HG02840 (cell line): Measurements from ENCODE around the gene MTOR.
"Not testable (repeated sequence)": the region's sequence is repeated elsewhere in the genome, so short reads cannot be mapped to it uniquely, and the experiment has no call there.

Experiments
- ATAC-seq: cut with Tn5 transposase; IDR thresholded peaks from one replicate; pipeline ENCODE4 v1.9.1; 2021; ENCODE audit warnings: mild to moderate bottlenecking, moderate library complexity, moderate number of reproducible peaks; ENCODE audit not compliant: unreplicated experiment, low FRiP score

The MTOR gene

DNA sequence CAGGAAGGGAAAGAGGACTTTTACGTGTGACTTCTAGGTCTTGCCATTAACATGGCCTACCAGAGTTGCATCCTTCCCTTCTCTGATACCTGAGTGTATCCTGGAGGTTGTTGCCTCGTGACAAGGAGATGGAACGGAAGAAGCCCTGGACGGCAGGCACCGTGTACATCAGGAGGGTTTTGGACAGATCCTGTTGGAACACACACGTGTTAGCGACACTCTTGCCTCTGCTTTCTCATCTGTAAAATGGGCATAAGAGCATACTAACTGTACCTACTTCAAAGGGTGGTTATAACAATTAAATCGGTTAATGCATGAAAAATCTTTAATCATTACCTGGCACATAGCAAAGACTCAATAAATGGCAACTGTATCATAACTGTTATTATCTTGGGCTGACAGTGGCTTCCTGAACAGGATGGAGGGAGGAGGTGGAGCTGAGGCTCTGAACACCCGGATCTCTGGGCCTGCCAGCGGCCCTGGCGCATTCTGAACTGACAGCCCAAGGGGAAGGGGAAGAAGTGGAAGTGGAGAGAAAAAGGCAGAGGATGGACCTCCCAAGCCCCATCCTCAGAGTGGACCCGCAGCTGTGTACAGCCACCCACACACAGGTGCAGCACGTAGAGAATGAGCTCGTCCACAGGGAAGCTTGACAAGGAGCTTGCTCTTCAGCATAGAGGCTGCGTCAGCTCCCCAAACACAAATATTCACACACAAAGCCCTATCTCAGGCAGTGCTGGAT, 132.5 kb downstream of the MTOR start:
- no peak for ATAC-seq

DNA sequence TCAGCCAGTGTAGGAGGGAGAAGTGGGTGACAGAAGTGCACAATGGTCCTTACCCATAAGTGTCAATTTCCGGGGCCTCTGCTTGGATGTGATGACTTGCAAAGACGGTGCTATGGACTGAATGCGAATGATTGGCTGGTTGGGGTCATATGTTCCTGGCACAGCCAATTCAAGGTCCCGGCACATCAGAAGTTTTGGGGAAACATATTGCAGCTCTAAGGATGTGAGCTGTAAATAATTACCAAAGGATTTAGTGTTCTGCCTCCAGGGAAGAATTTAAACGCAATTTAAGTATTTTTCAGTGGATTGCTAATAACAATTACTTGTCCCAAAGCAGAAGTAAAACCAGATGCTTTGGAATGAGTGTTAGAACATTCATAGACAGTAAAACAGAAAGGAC, 135.8 kb downstream of the MTOR start:
- ATAC-seq, result no peak

DNA sequence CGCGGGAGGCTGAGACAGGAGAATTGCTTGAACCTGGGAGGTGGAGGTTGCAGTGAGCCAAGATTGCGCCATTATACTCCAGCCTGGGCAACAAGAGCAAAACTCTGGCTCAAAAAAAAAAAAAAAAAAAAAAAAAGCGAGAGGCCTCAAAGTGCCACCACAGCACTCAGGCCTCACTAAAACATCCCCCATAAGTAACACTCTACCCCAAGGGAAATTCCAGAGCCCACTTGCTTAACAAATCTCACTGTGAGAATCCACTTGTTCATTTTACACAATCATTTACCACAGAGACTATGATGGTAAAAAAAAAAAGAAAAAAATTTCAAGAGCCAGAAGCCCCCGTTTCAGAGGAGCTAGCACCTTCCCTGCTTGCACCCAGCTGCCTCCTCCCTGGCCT, 136.4 kb downstream of the MTOR start:
- ATAC-seq, result no peak

DNA sequence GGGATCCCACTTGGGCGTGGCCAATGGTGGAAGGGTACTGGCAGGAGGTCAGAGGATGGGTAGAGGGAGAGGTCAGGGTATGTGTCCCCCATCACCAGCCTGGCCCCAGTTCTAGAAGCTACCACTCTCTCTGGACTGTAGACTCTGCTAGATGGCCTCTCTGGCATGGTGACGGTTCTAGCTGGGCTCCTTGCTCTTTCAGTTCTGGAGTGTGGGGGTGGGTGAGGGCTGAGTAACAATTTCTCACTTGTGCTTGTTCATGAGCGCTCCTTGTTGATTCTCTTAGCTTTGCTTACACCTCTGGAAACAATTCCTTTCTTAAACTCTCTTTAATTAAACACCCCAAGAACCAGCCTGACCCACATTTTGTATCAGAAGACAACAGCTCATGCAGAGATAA, 137.4 kb downstream of the MTOR start:
- no peak for ATAC-seq

DNA sequence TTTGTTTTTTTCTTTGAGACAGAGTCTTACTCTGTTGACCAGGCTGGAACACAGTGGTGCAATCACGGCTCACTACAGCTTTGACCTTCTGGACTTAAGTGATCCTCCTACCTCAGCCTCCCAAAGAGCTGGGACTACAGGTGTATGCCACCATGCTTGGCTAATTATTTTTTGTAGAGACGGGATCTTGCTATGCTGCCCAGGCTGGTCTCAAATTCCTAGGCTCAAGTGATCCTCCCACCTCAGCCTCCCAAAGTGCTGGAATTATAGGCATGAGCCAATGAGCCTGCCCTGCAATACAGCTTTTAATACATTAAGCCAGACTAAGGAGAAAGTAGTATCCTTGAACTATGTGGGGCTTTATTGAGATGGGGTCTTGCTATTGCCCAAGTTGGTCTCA, 146.0 kb downstream of the MTOR start:
- ATAC-seq, result no peak

DNA sequence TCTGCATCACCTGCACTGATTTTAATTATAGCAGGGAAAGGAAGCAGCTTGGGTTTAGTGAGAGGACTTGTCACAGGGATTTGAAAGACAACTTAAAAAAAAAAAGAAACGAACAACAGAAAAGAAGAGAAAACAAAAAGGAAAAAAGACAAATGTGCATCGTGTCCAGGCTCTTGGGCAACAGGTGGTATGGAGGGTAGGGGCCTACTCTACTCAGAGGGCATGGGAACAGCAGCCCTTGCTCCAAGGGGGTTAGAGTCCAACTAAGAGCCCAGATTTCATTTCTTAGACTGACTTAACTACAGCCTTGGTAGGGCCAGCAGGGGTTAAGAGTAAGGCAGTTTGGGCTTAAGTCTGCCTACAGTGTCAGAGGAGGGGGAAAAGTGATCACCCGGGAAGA, 147.4 kb downstream of the MTOR start:
- ATAC-seq, result no peak

DNA sequence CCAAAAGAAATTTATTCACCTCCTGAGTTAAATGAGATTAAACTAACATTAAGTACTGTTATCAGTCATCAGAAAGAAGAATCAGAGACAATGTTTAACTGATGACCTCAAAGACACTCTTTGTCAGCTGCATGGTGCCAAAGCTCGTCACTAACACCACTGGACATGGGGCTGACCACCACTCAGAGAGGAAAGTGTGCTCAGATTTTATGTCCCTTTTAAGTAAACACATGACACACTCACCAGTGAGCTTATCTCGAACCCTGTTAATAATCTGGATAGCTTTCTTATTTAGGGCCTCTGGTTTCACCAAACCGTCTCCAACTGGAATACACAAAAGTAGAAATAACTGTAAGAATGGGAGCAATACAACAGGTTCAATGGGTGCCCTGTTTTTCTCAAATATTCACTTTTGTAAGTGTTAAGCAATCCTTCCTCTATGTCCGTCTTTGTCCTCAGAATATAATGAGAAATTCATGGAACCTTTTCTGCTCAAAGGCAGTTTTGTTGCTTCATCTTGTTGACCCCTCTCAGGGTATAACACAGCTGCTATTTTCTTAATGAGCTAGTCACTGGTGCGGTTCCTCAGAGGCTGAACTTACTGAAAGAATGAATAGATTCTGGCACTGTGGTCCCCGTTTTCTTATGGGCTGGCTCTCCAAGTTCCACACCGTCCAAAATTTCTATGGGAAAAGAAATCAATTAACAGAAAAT, 153.1 kb downstream of the MTOR start:
- ATAC-seq, result no peak

DNA sequence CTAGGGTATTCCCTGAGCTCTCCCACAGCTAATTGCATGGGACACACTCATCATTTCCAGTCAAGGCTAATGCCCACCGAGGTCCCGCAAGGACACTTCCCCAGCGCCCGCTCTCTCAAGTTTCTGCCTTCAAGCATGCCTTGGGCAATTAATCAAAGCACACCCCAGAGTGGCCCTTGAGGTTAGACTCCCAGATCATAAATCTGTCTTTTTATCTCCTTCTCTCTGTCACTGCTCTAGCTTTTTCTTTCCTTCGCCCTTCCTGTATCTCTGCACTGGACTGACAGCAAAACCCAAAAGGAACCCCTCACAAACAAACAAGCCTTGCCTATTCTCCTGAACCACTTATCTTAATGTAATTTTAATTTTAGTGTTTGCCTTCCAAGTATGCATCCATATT, 154.8 kb downstream of the MTOR start:
- ATAC-seq, result no peak

DNA sequence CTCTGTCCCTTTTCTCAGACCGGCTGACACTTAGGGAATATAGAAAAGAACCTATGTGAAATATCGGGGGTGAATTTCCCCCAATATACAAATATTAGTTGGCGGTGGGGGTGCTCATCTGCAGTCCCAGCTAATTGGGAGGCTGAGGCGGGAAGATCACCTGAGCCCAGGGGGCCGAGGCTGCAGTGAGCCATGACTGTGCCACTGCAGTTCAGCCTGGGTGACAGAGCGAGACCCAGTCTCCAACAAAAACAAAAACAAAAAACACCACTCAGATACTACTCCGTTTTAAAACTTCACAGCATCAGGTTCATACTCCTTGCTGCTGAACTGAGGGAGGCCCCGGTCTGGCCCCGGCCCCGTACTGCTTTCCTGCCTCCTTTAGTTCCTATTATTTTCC, 156.8 kb downstream of the MTOR start:
- no peak for ATAC-seq

DNA sequence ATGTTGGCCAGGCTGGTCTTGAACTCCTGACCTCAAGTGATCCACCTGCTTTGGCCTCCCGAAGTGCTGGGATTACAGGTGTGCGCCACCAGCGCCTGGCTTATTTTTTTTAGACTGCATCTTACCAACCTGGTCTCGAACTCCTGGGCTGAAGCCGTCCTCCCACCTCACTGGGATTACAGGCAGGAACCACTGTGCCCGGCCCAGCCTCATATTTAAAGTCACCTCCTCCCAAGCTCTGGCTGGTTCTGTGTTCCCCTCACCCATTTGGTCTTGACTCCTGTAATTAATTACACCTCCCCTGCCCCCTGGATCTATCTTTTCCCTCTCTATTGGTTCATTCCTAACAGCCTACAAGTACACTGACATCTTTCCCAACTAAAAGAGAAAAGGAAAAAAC, 161.0 kb downstream of the MTOR start:
- ATAC-seq, result no peak

DNA sequence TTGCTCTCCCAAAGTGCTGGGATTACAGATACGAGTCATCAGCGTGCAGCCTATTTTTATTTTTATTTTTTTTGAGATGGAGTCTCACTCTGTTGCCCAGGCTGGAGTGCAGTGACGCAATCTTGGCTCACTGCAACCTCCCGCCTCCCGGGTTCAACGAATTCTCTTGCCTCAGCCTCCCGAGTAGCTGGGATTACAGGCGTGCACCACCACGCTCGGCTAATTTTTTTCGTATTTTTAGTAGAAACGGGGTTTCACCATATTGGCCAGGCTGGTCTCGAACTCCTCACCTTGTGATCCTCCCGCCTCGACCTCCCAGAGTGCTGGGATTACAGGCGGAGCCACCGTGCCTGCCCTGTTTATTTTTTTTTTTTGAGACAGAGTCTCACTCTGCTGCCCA, 161.5 kb downstream of the MTOR start:
- ATAC-seq, result not testable (repeated sequence)

DNA sequence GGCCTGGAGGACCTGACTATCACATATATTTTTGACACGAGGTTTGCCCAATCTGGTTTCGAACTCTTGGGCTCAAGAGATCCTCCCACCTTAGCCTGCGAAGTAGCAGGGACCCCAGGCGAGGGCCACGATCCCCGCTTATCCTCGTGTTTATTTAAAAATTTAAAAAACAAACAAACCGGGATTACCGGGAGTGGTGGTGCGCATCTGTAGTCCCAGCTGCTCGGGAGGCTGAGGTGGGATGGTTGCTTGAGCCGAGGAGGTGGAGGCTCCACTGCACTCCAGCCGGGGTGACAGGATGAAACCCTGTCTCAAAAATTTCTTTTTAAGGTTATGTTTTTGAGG, 162.2 kb downstream of the MTOR start:
- ATAC-seq, result no peak

DNA sequence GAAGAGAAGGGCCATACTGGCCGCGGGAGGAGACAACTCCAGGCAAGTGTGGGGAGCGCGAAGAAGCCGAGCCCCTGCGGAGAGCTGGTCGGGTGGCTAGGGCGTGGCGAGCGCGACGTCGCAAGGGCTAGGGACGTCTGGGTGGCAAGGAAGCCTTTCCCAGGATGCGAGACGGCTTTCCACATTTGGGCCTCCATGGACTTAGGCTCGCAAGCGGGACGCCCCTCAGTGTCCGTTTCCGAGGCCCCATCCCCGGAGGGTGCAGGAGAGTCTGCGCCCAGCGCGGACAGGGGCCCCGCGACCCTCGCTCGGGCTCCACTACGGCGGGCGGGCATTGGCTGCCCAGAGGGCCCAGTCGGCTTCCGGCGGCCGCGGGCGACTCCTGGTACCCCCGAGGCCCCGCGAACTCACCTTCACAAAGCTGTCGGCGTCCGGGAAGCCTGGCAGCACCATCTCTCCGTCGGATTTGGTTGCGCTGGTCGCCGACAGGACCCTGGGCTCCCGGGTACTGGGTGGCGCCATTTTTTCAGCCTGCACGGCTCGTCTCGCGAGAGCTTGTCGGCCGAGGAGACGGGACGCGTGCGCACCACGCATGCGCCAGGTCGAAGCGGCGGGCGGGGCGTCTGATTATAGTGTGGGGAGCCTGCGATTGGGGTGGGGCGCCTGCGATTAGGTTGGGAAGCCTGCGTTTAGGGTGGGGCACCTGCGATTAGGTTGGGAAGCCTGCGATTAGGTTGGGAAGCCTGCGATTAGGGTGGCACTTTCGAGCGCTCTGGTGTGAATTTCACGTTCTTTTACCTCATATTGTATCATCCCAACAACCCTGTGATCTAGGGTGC, 162.8 kb downstream of the MTOR start, which contains the start of gene EXOSC10:
Gene EXOSC10 (minus strand): TSS at position 560 of the 839 bp plus-strand sequence. CDS start 38 bp downstream, at position 522.
- ATAC-seq, result peak; percentile 91

DNA sequence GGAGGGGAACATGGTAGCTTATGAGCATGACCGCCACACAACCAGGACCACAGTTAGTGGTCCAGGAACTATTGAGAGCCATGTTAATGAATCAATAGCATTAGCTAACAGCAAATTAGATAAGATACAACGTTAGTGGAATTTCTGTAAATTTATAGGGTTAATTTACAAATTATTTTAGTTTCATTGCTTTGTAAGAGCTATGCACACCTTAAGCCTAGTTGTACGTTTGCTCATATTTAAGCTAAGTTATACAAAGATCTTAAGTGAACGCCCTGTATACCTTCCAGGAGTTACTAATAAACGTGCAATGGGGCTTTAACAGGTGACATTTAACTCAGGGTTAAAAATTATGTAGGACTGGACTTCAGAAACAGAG, 163.4 kb downstream of the MTOR start:
- ATAC-seq, result no peak

DNA sequence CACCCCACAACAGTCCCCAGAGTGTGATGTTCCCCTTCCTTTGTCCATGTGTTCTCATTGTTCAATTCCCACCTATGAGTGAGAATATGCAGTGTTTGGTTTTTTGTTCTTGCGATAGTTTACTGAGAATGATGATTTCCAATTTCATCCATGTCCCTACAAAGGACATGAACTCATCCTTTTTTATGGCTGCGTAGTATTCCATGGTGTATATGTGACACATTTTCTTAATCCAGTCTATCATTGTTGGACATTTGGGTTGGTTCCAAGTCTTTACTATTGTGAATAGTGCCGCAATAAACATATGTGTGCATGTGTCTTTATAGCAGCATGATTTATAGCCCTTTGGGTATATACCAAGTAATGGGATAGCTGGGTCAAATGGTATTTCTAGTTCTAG, 178.6 kb downstream of the MTOR start:
- ATAC-seq, result not testable (repeated sequence)

DNA sequence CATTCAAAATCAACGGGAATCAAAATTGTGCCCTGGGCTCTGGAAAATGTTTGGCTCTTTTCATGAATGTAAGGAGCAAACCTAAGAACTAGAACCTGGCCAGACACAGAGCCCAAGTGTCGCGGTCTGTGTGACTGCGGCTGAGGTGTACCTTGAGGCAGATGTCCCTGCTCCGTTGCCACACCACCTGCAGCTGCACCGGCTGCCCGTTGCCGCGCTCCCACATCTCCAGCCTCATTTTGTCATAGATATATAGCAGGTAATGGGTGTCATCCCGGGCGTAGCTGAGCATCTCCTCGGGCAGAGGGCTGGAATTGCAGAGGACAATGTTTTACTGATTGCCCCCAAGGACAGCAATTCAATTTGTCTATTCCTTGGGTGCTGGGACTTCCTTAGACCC, 181.4 kb downstream of the MTOR start:
- ATAC-seq, result no peak

DNA sequence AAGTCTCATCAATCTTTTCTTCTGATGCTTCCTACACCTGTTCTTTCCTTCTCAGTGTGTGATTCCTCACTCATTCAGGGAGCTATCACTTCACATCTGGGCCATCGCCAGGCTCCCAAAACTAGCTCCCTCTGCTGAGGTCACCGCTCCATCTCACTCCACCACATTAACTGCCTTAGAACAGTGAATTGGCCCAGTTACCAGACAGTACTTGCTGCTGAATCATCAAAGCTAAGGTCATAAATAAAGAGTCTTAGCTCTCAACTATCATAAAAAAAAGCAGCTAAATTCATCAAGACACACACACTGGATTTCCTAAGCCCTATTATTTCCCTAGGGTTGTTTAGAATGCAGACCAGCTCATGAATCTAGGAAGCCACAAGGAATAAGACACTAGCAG, 183.7 kb downstream of the MTOR start:
- no peak for ATAC-seq

DNA sequence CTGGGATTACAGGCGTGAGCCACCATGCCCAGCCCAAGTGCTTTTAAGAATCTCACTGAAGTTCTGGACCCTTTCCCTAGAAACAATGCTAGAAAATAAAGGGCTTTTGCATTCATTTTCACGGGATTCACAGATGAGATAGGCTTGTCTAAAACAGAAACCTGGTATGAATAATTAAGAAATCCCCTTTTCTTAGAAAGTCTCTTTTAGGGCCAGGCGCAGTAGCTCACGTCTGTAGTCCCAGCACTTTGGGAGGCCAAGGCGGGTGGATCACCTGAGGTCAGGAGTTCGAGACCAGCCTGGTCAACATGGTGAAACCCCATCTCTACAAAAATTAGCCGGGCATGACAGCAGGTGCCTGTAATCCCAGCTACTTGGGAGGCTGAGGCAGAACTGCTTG, 189.0 kb downstream of the MTOR start:
- ATAC-seq, result not testable (repeated sequence)

DNA sequence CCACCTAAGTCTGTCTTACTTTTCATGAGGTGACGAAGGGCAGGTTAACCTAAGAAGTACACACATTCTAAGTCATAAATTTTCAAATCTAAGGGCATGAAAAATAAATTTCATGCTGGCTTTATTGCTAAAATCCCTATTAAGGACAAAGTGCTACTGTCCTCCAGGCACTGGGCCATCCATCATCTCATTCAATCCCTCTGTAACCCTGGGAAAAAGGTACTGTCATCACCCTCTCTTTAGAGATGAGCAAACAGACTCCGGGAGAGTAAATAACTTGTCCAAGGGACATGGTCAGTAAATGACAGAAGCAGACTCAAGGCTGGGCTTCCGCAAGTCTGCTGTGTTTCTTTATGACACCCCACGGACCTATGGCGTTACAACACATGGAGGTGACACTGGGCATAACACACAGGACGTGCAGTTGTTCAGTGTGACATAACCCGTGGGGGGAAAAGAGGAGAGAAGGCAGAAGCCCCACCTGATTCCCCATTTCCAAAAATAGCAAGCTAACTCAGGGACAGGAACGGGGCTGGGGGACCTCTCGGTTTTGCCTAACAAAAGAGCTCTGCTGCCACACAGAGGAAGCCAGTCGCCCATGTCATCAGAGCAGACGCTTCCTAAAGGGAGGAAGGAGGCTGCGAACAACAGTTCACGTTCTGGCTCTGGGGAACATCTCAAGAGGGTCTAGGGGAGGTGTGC, 190.0 kb downstream of the MTOR start:
- no peak for ATAC-seq

DNA sequence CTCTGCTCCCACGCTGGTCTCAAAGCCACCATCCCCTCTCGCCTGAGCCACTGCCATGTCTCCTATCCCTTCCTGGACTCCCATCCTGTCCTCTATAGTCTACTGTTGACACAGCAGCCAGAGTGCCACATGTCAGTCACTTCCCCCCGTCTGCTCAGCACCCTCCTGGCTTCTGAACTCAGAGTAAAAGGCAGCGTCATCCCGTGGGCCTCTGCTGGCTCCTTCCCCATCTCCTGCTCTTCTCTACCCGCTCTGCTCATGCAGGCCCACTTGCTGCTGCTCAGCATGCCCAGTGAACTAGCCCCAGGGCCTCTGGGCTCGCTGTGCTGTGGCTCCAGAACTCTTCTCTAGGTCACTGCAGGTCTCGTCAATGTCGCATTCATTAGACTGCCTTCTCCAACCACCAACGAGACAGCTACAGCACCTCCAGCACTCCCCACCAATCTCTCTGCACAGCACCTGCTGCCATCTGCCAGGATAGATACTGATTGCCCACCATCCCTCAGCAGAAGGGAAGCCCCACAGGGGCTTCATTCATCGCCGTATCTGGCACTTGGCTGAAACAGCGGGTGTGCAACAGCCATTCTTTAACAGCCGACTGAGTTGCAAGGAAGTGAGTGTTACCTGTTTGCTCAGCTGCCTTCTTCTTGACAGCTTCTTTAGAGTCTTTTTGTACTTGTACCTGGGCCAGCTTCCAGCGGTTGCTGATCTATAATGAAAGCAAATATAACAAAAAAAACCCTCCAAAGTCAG, 190.7 kb downstream of the MTOR start:
- ATAC-seq, result no peak
